HG02840 (cell line): Measurements from ENCODE around the gene C10orf67.
"Not testable (repeated sequence)": the region's sequence is repeated elsewhere in the genome, so short reads cannot be mapped to it uniquely, and the experiment has no call there.

Experiments
- ATAC-seq: cut with Tn5 transposase; IDR thresholded peaks from one replicate; pipeline ENCODE4 v1.9.1; 2021; ENCODE audit warnings: mild to moderate bottlenecking, moderate library complexity, moderate number of reproducible peaks; ENCODE audit not compliant: unreplicated experiment, low FRiP score

The C10orf67 gene

GRCh38 chr10:23344241-23344841 lies at the start of gene C10orf67:
TSS of gene C10orf67 (minus strand) at chr10:23344797. CDS start at chr10:23344774, 23 bp downstream.
- ATAC-seq, result no peak

- no peak for ATAC-seq
Measured at GRCh38 chr10:23391821-23392220, 47.2 kb upstream of the C10orf67 start.

GRCh38 chr10:23390809-23391208 lies 46.2 kb upstream of the C10orf67 start:
- no peak for ATAC-seq

- not testable (repeated sequence) for ATAC-seq
Measured at GRCh38 chr10:23390408-23390807, 45.8 kb upstream of the C10orf67 start.

GRCh38 chr10:23387516-23387915 lies 42.9 kb upstream of the C10orf67 start:
- not testable (repeated sequence) for ATAC-seq

GRCh38 chr10:23386052-23386451 lies 41.5 kb upstream of the C10orf67 start:
- no peak for ATAC-seq

- ATAC-seq, result no peak
Measured at GRCh38 chr10:23384364-23384763, 39.8 kb upstream of the C10orf67 start.

- no peak for ATAC-seq
Measured at GRCh38 chr10:23383637-23384036, 39.0 kb upstream of the C10orf67 start.

GRCh38 chr10:23381298-23382040 lies 36.9 kb upstream of the C10orf67 start:
- ATAC-seq, result no peak

GRCh38 chr10:23379686-23380085 lies 35.1 kb upstream of the C10orf67 start:
- no peak for ATAC-seq

- no peak for ATAC-seq
Measured at GRCh38 chr10:23376229-23376655, 31.6 kb upstream of the C10orf67 start.

GRCh38 chr10:23375366-23375765 lies 30.8 kb upstream of the C10orf67 start:
- ATAC-seq, result no peak

- no peak for ATAC-seq
Measured at GRCh38 chr10:23373156-23373555, 28.6 kb upstream of the C10orf67 start.

- ATAC-seq, result no peak
Measured at GRCh38 chr10:23371073-23371472, 26.5 kb upstream of the C10orf67 start.

GRCh38 chr10:23370106-23370505 lies 25.5 kb upstream of the C10orf67 start:
- ATAC-seq, result no peak

- peak; percentile 58 for ATAC-seq
Measured at GRCh38 chr10:23368816-23369640, 24.4 kb upstream of the C10orf67 start.

GRCh38 chr10:23367896-23368595 lies 23.4 kb upstream of the C10orf67 start:
- no peak for ATAC-seq

GRCh38 chr10:23365417-23366030 lies 20.9 kb upstream of the C10orf67 start:
- ATAC-seq, result peak; percentile 36

GRCh38 chr10:23364378-23364777 lies 19.8 kb upstream of the C10orf67 start:
- ATAC-seq, result no peak

GRCh38 chr10:23363793-23364135 lies 19.2 kb upstream of the C10orf67 start:
- ATAC-seq, result no peak
